Fibroblast of mammary gland (primary cell): Measurements from ENCODE around the gene ZNF605.
A peak's percentile ranks its signal among the peaks of the same experiment; 100 is the strongest.

Experiments
- DNase-seq: peaks from one replicate; pipeline ENCODE4 v3.0.0-alpha.2; 2010; ENCODE audit warnings: low read depth
- H3K4me3 ChIP-seq: 2 replicates; pipeline ENCODE4 v1.5.1; 2011; ENCODE audit warnings: low read depth, mild to moderate bottlenecking, low read length, moderate library complexity; ENCODE audit not compliant: control insufficient read depth
- CTCF ChIP-seq: conservative IDR thresholded peaks from 2 replicates; pipeline ENCODE4 v1.5.1; 2011; ENCODE audit warnings: low read depth, low read length, inconsistent platforms; ENCODE audit not compliant: control insufficient read depth, insufficient read depth

Gene ZNF605

GRCh38 chr12:132924356-132924755, 31.8 kb downstream of the ZNF605 start:
- no peak for DNase-seq
- no peak for TF ChIP-seq CTCF
- no peak overlapping the region for H3K4me3 ChIP-seq

GRCh38 chr12:132923356-132923909, 32.7 kb downstream of the ZNF605 start:
- no peak for TF ChIP-seq CTCF
- no peak overlapping the region for H3K4me3 ChIP-seq
- DNase-seq = no peak

GRCh38 chr12:132922676-132923075, 33.4 kb downstream of the ZNF605 start:
- no peak for TF ChIP-seq CTCF
- no peak overlapping the region for H3K4me3 ChIP-seq
- DNase-seq = no peak

- H3K4me3 ChIP-seq = no peak overlapping the region
- peak; percentile 10 for TF ChIP-seq CTCF
- no peak for DNase-seq
These were observed 34.4 kb downstream of the ZNF605 start for GRCh38 chr12:132921685-132922084.

- DNase-seq = no peak
- no peak overlapping the region for H3K4me3 ChIP-seq
- TF ChIP-seq CTCF = no peak
These were observed 37.4 kb downstream of the ZNF605 start for GRCh38 chr12:132918680-132919079.

- TF ChIP-seq CTCF = no peak
- H3K4me3 ChIP-seq = peak overlapping the region; percentile 75
- no peak for DNase-seq
These were observed 47.1 kb downstream of the ZNF605 start for GRCh38 chr12:132909030-132909368.
